ENCODE data around the gene CABP5.

DNA sequence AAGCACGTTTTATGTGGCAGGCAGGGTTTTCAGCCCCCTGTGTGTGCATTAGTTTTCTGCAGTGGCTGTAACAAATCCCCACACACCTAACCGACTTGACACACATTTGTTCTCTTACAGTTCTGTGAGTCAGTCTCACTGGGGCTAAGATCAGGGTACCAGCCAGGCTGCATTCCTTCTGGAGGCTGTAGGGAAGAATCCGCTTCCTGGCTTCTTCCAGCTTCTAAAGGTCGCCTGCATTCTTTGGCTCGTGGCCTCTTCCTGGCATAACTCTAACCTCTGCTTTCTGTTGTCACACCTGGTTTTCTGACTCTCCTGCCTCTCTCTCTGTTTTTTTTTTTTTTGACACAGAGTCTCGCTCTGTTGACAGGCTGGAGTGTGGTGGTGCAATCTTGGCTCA lies 43.0 kb downstream of the CABP5 start:
- TF ChIP-seq, protein P1, sequence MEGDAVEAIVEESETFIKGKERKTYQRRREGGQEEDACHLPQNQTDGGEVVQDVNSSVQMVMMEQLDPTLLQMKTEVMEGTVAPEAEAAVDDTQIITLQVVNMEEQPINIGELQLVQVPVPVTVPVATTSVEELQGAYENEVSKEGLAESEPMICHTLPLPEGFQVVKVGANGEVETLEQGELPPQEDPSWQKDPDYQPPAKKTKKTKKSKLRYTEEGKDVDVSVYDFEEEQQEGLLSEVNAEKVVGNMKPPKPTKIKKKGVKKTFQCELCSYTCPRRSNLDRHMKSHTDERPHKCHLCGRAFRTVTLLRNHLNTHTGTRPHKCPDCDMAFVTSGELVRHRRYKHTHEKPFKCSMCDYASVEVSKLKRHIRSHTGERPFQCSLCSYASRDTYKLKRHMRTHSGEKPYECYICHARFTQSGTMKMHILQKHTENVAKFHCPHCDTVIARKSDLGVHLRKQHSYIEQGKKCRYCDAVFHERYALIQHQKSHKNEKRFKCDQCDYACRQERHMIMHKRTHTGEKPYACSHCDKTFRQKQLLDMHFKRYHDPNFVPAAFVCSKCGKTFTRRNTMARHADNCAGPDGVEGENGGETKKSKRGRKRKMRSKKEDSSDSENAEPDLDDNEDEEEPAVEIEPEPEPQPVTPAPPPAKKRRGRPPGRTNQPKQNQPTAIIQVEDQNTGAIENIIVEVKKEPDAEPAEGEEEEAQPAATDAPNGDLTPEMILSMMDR (IDR thresholded peaks at IDR 0.05 in 8 of 11, conservative IDR thresholded peaks at IDR 0.05 in 3 of 11), result no peak
- TF ChIP-seq POLR2A (IDR thresholded peaks at IDR 0.05), result no peak
